HG02870 (cell line): ENCODE data around the gene CCDC167.
A peak's percentile ranks its signal among the peaks of the same experiment; 100 is the strongest.

Experiments
- ATAC-seq: cut with Tn5 transposase; IDR thresholded peaks from one replicate; pipeline ENCODE4 v1.9.1; 2021; ENCODE audit warnings: mild to moderate bottlenecking, moderate library complexity; ENCODE audit not compliant: unreplicated experiment

CCDC167 gene

DNA sequence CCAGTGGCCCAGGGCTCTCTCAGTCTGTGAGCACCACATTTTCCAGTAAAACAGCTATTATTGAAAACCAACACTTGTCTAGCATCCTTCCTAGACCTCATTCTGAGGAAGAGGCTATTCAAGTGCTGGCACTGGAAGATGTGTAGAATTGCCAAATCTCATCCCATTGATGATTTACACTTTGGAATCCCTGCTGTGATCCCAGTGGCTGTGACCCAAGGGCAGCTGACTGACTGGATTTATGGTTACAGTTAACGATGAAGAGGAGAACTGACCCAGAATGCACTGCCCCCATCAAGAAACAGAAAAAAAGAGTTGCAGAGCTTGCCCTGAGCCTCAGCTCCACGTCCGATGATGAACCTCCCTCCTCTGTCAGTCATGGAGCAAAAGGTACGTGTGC, 64.3 kb downstream of the CCDC167 start:
- ATAC-seq, result no peak

DNA sequence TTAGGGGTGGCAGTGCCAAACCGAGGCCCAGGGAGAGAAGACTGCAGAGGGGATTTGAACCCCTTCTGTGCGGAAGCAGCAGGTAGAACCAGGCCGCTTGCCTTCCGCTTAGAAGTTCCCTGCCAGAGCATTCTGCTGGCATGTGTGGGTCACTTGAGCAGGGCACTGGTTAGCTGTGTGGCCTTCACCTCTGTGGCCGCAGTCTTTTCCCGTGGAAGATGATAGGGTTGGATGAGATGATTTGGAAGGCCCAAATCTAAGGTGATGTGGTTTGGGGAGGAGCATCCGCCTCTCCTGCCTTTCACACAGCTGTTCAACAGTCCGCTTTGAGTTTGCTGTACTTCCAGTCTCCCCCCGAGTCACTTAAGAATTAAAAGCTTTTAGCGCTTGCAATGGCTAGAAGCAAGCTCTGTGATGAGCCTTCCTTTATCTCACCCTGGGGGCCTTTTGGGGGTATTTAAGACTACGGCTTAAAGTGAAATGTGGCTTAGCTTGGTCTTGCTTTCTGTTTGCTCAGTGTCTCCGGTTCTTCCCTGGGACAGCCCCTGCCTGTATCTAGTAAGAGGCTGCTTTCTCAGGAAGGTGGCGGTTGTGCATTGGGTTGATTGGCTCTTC, 65.9 kb downstream of the CCDC167 start:
- peak; percentile 41 for ATAC-seq
